ENCODE data around the gene ACACA.
"Not testable (repeated sequence)": the region's sequence is repeated elsewhere in the genome, so short reads cannot be mapped to it uniquely, and the experiment has no call there.

DNA sequence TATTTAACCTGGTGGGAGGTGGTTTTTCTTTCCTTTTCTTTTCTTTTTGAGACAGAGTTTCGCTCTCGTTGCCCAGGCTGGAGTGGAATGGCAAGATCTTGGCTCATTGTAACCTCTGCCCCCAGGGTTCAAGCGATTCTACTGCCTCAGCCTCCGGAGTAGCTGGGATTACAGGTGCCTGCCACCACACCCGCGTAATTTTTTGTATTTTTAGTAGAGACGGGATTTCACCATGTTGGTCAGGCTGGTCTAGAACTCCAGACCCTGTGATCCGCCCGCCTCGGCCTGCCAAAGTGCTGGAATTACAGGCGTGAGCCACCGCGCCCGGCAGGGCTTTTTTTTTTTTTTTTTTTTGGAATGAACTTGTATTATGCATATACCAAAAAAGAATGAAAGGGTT lies 1.1 kb downstream of the ACACA start:
- not testable (repeated sequence) for TF ChIP-seq POLR2AphosphoS5, POLR2A (IDR thresholded peaks at IDR 0.05; ENCODE audit: low read depth, low read length)

All from GM12892 (cell line).